Measurements from ENCODE around the gene NT5C1A.

Gene NT5C1A

DNA sequence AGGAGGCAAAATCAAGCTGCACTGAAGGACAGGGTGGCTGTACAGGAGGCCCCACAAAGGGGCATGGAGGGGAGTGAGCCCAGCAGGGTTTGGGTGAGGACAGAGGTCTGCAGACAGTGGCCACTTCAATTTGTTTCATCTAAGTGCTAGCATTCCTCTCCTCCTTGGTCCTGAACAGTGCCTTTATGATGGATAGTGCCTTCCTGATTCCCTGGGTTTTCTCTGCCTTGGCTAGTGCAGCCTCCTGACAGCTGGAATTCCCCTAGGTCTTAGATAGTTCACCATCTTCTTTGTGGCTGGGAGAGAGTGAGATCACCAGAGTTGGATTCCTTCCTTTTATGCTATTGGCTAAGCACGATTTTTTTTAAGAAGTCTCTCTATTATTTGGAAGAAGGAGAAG lies 23.1 kb upstream of the NT5C1A start:
- Histone ChIP-seq H3K27me3 (ENCODE audit: control insufficient read depth, insufficient read depth, low read length) (no peaks in the 10 kb centered on the region), H2AFZ (no peak overlapping the region), H3K9me3 (ENCODE audit: control insufficient read depth, low read length) (no peaks in the 10 kb centered on the region), H3K4me2 (ENCODE audit: low read length) (no peak overlapping the region), H3K4me3 (ENCODE audit: low read depth, low read length) (no peak overlapping the region), H3K36me3 (ENCODE audit: control insufficient read depth, insufficient read depth, low read length) (no peaks in the 10 kb centered on the region), H3K27ac (no peak overlapping the region), H3K9ac (no peak overlapping the region), H3K4me1 (no peaks in the 10 kb centered on the region), H3K79me2 (no peaks in the 10 kb centered on the region)
- TF ChIP-seq, protein P1, sequence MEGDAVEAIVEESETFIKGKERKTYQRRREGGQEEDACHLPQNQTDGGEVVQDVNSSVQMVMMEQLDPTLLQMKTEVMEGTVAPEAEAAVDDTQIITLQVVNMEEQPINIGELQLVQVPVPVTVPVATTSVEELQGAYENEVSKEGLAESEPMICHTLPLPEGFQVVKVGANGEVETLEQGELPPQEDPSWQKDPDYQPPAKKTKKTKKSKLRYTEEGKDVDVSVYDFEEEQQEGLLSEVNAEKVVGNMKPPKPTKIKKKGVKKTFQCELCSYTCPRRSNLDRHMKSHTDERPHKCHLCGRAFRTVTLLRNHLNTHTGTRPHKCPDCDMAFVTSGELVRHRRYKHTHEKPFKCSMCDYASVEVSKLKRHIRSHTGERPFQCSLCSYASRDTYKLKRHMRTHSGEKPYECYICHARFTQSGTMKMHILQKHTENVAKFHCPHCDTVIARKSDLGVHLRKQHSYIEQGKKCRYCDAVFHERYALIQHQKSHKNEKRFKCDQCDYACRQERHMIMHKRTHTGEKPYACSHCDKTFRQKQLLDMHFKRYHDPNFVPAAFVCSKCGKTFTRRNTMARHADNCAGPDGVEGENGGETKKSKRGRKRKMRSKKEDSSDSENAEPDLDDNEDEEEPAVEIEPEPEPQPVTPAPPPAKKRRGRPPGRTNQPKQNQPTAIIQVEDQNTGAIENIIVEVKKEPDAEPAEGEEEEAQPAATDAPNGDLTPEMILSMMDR (IDR thresholded peaks at IDR 0.05) = no peak

DNA sequence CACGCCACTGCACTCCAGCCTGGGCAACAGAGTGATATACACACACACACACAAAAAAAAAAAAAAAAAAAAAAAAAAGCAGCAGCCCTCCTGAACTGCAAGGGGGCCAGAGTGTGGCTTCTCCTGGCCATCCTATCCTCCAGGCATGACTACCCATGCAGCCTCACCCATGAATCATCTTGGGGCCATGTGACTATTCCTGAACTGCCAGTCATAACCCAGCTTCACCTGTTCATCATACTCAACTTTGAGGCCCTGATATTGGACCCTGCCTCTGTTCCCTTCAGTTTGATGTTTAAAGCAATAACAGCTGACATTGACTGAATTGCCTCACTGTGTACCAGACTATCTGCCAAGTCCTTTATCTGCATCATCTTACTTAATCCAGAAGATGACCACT lies 22.1 kb upstream of the NT5C1A start:
- Histone ChIP-seq H3K79me2 (no peaks in the 10 kb centered on the region), H3K27me3 (ENCODE audit: control insufficient read depth, insufficient read depth, low read length) (no peaks in the 10 kb centered on the region), H3K36me3 (ENCODE audit: control insufficient read depth, insufficient read depth, low read length) (no peaks in the 10 kb centered on the region), H2AFZ (no peak overlapping the region), H3K4me2 (ENCODE audit: low read length) (no peak overlapping the region), H3K27ac (no peak overlapping the region), H3K4me3 (ENCODE audit: low read depth, low read length) (no peak overlapping the region), H3K4me1 (no peaks in the 10 kb centered on the region), H3K9ac (no peak overlapping the region), H3K9me3 (ENCODE audit: control insufficient read depth, low read length) (no peaks in the 10 kb centered on the region)
- TF ChIP-seq, protein P1 (IDR thresholded peaks at IDR 0.05) = no peak

DNA sequence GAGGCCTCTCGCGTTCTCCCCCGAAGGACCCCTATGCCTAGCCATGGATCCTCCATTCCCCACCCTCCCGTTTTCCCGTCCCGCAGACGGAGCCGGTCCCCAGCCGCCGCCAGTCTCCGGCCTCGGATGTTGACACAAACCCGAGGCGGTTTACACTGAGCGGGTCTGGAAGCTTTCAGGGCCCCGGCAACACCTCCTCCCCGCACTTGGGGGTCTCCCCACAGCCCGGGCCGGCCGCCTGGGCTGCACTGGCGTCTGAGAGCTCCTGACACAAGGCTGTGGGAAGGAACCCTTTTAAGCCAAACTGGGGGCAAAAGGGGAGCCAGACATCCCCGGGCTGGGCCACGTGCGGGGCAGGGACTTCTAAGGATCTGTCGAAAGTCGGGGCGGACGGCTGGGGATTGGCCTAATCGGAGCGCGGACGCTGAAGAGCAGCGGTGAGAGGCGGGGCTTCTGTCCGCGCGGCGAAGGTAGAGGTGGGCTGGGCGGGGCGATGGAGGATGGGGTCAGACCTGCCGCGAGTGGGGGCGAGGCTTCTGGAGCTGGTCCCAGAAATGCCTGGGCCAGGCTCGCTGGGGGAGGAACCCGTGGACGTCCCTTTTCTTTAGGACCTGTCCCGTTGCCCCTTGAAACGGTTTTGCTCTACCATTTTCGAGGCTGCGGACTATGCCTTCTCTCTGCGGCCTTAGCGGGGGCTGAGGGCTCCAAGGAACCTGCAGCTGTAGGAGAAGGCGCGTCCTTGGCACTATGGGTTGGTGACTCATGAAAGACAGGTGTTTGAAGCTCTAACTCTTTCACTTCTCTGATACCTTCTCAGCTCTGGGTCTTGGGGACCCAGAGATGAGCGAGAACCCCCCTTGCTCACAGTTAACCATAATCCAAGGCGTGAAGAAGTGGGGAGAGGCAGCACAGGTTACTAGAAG lies 20.5 kb upstream of the NT5C1A start:
- H3K27ac ChIP-seq = no peak overlapping the region

DNA sequence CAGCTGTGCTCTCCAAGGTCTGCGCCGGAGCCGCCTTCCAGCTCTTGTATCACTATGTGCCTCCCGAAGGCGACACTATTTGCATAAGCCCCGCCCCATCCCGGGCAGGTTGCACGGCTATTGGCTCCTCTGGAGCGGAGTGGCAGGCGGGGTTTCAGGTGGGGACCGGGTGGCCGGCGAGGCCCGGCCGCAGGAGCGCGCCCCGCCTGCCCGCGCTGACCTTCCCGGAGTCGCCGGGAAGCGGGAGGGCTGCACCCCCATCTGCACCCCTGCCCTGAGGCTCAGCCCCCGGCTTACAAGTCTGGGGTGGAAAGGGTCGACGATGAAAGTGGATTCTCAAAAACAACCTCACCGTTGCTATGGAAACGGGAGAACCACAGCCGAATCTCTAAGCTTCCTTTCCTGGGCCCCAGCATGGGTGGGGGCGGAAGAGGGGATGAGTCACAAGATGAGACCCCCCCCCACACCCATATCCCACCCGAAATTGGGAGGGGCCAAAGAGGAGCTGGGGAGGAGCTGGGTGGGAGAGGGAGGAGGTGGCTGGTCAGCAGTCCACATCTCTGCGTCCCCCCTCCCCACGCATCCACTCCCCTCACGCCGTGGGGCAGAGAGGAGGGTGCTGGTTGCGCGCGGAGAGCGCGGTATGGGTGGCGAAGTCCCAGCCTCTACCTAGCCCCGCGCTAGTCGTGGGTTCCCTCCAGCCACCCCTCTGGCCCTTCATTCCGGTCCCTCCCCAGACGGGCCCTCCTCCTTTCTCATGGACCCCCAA lies 19.7 kb upstream of the NT5C1A start, which contains the start of gene HPCAL4:
TSS of gene HPCAL4 (minus strand) at position 51 of the 769 bp plus-strand sequence. CDS start 6,830 bp downstream, outside the sequence.
- Histone ChIP-seq H3K9ac (no peak within 1 kb of the TSS), H2AFZ (peak within 1 kb of the TSS; percentile 56), H3K79me2 (no peaks in the 10 kb centered on the region), H3K4me1 (no peaks in the 10 kb centered on the region), H3K36me3 (ENCODE audit: control insufficient read depth, insufficient read depth, low read length) (no peaks in the 10 kb centered on the region), H3K4me2 (ENCODE audit: low read length) (peak within 1 kb of the TSS; percentile 78), H3K9me3 (ENCODE audit: control insufficient read depth, low read length) (no peaks in the 10 kb centered on the region), H3K27ac (no peak within 1 kb of the TSS), H3K27me3 (ENCODE audit: control insufficient read depth, insufficient read depth, low read length) (no peaks in the 10 kb centered on the region), H3K4me3 (ENCODE audit: low read depth, low read length) (peak within 1 kb of the TSS; percentile 43)
- TF ChIP-seq, protein P1 (IDR thresholded peaks at IDR 0.05) = no peak

More for the DNA sequence above, 20.5 kb upstream of the NT5C1A start:
- Histone ChIP-seq H3K79me2 (no peaks in the 10 kb centered on the region), H3K27me3 (ENCODE audit: control insufficient read depth, insufficient read depth, low read length) (no peaks in the 10 kb centered on the region), H3K4me1 (no peaks in the 10 kb centered on the region), H3K4me2 (ENCODE audit: low read length) (peak overlapping the region; percentile 78), H3K4me3 (ENCODE audit: low read depth, low read length) (peak overlapping the region; percentile 43), H2AFZ (peak overlapping the region; percentile 56), H3K36me3 (ENCODE audit: control insufficient read depth, insufficient read depth, low read length) (no peaks in the 10 kb centered on the region), H3K9me3 (ENCODE audit: control insufficient read depth, low read length) (no peaks in the 10 kb centered on the region), H3K9ac (no peak overlapping the region)
- TF ChIP-seq, protein P1 (IDR thresholded peaks at IDR 0.05) = no peak
